HL-60 (cell line): Measurements from ENCODE around the gene FBH1.

ENCODE experiments used
- GABPA ChIP-seq: IDR thresholded peaks from 2 replicates; pipeline ENCODE4 v1.6.1; 2012; ENCODE audit warnings: low read depth
- POLR2AphosphoS5 ChIP-seq: IDR thresholded peaks from 2 replicates; pipeline ENCODE4 v1.6.1; 2012; ENCODE audit warnings: low read depth
- SPI1 ChIP-seq: IDR thresholded peaks from 2 replicates; pipeline ENCODE4 v1.6.1; 2012; ENCODE audit warnings: low read depth, mild to moderate bottlenecking, borderline replicate concordance
- TF ChIP-seq, protein P1 (sequence below): IDR thresholded peaks from one replicate; pipeline ENCODE4 v1.5.1; 2011; ENCODE audit warnings: low read length, control low read depth, inconsistent platforms; ENCODE audit not compliant: insufficient read depth
- TF ChIP-seq, protein P2 (sequence below): IDR thresholded peaks from 2 replicates; pipeline ENCODE4 v1.6.1; 2012; ENCODE audit warnings: low read depth; ENCODE audit not compliant: insufficient replicate concordance

DNA sequence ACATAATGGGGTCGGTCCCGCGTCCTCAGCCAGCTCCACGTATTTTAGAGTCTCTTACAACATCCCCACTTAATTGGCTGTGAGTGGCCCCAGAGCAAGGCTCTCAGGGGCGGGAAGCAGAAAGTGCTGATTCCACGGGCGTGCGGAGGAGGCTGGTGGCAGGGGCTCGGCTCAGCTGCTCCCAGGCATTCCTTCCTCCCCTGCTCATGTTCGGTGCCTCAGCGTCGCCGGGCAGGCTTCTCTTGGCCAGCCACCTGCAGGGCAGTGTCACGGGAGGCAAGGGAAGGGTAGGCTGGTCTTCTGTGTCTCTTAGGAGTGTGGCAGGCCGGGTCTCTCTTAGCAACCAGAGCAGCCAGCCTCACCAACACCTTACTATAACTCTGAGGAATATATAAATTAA, 53.5 kb downstream of the FBH1 start:
- TF ChIP-seq, protein P1, sequence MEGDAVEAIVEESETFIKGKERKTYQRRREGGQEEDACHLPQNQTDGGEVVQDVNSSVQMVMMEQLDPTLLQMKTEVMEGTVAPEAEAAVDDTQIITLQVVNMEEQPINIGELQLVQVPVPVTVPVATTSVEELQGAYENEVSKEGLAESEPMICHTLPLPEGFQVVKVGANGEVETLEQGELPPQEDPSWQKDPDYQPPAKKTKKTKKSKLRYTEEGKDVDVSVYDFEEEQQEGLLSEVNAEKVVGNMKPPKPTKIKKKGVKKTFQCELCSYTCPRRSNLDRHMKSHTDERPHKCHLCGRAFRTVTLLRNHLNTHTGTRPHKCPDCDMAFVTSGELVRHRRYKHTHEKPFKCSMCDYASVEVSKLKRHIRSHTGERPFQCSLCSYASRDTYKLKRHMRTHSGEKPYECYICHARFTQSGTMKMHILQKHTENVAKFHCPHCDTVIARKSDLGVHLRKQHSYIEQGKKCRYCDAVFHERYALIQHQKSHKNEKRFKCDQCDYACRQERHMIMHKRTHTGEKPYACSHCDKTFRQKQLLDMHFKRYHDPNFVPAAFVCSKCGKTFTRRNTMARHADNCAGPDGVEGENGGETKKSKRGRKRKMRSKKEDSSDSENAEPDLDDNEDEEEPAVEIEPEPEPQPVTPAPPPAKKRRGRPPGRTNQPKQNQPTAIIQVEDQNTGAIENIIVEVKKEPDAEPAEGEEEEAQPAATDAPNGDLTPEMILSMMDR: no peak
- TF ChIP-seq POLR2AphosphoS5: no peak
- TF ChIP-seq, protein P2, sequence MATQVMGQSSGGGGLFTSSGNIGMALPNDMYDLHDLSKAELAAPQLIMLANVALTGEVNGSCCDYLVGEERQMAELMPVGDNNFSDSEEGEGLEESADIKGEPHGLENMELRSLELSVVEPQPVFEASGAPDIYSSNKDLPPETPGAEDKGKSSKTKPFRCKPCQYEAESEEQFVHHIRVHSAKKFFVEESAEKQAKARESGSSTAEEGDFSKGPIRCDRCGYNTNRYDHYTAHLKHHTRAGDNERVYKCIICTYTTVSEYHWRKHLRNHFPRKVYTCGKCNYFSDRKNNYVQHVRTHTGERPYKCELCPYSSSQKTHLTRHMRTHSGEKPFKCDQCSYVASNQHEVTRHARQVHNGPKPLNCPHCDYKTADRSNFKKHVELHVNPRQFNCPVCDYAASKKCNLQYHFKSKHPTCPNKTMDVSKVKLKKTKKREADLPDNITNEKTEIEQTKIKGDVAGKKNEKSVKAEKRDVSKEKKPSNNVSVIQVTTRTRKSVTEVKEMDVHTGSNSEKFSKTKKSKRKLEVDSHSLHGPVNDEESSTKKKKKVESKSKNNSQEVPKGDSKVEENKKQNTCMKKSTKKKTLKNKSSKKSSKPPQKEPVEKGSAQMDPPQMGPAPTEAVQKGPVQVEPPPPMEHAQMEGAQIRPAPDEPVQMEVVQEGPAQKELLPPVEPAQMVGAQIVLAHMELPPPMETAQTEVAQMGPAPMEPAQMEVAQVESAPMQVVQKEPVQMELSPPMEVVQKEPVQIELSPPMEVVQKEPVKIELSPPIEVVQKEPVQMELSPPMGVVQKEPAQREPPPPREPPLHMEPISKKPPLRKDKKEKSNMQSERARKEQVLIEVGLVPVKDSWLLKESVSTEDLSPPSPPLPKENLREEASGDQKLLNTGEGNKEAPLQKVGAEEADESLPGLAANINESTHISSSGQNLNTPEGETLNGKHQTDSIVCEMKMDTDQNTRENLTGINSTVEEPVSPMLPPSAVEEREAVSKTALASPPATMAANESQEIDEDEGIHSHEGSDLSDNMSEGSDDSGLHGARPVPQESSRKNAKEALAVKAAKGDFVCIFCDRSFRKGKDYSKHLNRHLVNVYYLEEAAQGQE: no peak
- TF ChIP-seq SPI1: no peak
- TF ChIP-seq GABPA: no peak
